Fibroblast of peridontal ligament (primary cell): ENCODE data around the gene USP30.
"Not testable (repeated sequence)": the region's sequence is repeated elsewhere in the genome, so short reads cannot be mapped to it uniquely, and the experiment has no call there.

ENCODE experiments used
- DNase-seq: peaks from one replicate; pipeline ENCODE4 v3.0.0-alpha.2; 2010; ENCODE audit errors: extremely low read depth

USP30 gene

DNA sequence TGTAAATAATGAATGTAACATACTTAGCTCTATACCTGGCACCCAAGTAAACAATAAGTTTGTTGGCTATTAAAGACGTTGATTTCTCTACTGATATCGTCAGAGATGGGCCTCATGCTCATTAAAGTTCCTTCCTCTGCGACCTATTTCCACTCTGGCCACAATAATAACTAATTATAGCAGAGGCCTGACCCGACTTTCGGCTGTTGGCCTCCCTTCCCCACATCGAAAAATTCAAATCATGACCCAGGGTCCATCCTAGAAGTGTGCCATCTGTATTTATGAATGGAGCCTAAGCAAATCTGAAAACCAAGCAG is 321 bp upstream of the USP30 start:
- no peak for DNase-seq

GRCh38 chr12:109053382-109054123 is 1.2 kb downstream of the USP30 start:
- DNase-seq = peak; percentile 14

- DNase-seq = not testable (repeated sequence)
These were observed 1.7 kb downstream of the USP30 start for GRCh38 chr12:109054124-109054513.

DNA sequence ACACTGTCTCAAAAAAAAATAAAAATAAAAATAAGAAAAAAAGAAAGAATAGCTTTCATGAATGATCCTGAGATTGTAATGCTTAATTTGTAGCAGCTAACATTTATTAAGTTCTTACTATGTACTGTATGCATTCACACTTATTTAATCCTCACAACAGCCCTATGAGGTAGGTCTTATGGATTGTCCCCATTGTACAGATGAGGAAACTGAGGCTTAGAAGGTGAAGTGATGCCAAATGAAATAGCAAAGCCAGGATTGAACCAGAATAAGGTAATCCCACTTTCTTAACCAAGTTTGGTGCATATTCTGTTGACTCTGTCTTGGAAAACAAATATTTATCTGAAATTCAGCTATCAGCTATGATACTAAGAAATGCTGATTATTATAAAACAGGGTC is 2.1 kb downstream of the USP30 start:
- DNase-seq = no peak

DNA sequence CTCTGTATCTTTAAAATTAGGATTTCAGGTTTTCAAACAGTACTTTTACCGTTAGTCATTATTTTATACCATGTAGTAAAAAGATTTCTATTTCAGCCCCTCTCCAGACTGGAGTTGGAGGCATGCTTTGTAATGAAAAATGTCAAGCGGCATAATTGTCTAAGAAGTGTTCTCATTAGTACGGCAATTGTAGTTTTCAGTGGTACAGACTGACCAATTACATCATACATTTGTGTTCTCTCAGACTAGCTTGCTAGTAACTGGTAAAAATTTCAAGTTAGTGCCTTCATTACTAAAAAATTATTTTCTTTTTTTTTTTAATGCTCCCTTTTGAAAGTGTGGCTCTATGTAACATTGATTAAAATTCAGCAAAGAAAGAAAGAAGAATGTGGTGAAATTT is 4.5 kb downstream of the USP30 start:
- no peak for DNase-seq

DNA sequence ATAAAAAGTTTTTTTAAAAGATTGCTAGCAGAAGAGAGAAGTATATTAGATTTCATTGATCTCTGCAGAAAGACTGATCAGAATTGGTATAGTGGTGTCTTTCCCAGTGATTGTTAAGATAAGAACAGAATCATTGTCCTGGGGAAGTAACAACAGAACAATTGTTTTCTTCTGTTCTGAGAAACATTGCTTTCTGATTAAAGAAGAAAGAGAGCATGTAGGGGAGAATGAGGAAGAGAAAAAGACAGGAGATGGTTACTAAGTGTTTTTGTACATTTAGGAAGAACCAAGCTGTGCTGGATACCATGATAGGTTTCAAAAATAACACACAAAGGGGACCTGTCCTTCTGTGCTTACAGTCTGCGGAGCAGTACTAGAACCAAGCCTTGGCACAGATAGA is 5.0 kb downstream of the USP30 start:
- no peak for DNase-seq

- DNase-seq = no peak
These were observed 6.4 kb downstream of the USP30 start for GRCh38 chr12:109058773-109059172.

DNA sequence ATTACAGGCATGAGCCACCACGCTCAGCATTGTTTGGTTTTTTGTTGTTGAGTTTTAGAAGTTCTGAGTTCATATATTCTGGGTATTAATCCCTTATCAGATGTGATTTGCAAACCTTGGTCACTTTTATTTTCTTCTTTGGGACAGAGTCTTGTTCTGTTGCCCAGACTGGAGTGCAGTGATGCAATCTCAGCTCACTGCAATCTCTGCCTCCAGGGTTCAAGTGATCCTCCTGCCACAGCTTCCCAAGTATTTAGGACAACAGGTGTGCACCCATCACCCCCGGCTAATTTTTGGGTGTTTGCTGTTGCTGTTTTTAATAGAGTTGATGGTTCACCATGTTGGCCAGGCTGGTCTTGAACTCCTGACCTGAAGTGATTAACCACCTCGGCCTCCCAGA is 11.8 kb downstream of the USP30 start:
- DNase-seq = no peak

DNA sequence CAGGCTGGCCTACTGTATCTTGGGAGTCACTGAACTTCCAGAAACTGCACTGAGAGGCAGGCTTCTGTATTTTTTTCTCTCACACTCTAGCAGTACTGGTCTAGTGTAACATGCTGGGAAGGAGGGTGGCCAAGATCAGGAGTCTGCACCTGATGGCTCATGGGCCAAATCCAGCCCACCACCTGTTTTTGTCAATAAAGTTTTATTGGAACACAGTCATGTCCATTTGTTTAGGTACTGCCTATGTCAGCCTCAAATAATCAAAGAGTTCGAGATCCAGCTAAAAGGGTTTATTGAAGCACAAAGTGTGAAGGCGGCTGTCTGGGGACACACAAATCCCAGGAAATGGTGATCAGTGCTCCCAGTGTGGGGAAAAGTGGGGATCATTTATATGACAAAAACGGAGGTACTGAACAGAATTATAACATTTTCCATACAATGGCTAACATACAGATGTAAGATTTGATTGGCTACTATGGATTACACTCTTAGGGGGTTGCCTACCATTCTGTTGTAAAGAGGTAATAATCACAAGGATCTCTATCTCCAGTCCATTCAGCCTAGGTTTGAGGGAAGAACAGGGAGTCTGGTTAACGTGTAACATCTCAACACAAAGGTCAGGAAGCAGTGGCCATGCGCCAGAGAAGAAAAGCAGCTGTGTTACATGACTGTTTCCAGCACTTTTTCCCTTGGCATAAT is 12.9 kb downstream of the USP30 start:
- DNase-seq = no peak

GRCh38 chr12:109065853-109066193 is 13.4 kb downstream of the USP30 start:
- DNase-seq = no peak

DNA sequence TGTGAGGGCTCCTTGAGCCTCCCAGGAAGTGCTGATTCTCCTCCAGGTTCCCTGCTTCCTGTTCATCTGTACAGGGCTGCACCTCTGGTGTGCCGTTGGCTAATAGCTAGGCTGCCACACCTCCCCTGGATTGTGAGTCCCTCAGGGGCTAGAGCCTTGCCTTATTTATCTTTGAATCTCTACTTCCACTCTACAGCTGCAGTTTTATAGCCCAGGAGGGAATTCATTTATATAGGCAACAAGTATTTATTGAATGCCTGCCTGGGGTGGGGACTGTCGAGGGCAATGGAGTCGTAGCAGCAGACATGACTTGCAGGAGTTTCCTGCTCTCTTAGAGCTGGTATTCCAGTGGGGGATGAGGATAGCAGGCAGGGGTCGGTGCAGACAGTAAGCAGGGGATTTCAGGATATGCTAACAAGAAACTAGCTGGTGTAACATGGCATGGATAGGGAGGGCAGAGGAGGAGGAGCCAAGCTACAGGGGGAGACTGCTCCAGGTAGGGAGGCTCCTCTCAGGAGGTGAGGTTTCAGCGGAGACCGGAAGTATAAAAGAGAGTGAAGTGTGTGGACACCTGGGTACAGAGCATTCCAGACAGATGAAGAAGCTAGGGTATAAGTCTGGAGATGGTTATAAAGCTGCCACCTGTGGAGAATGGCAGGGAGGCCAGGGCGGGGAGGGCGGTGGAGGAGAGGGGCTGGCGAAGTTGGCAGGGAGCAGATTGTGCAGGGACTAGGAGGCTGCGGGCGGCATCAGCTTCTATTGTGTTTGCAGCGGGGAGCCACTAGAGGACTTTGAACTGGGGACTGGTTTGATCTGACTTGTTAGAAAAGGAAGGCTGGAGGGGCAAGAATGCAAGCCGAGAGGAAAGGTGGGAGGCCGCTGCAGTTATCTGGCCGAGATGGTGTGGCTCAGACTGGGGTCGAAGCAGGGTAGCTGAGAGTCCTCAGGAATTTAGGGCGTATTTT is 17.2 kb downstream of the USP30 start:
- no peak for DNase-seq

DNA sequence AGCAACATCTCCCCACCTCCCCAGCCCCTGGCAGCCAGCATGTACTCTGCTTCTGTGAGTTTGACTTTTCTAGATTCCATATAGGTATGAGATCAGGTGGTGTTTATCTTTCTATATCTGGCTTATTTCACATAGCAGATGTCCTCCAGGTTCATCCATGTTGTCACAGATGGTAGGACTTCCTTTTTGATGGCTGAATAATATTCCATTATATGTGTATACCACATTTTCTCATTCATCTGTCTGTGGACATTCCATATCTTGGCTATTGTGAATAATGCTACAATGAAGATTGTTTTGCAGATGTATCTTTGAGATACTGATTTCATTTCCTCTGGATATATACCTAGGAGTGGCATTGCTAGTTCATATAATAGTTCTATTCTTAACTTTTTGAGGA is 22.5 kb downstream of the USP30 start:
- DNase-seq = no peak

DNA sequence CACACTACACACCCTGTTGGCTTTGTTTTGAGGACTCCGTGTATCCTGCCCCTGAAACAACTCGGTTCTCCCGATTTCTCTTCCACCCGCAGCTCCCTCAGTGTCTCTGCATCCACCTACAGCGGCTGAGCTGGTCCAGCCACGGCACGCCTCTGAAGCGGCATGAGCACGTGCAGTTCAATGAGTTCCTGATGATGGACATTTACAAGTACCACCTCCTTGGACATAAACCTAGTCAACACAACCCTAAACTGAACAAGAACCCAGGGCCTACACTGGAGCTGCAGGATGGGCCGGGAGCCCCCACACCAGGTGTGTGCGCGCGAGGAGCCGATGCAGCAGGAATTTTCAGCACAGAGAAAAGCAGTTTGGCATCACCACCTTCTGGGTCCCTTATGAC is 30.4 kb downstream of the USP30 start:
- DNase-seq = no peak

DNA sequence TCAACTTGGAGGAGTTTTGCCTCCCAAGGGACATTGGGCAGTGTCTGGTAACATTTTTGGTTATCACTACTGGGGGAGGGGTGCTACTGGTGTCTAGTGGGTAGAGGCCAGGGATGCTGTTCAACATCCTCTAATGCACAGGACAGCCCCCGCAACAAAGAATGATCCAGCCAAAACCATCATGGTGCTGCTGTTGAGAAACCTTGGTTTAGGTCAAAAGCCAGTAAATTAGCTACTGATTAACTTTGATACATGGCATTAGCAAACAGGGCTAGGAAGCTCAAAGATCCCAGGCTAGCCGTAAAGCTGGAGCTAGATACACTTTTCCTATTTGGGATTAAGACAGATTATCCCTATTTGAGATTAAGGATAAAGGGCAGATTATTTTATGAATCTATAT is 32.0 kb downstream of the USP30 start:
- DNase-seq = no peak

GRCh38 chr12:109085590-109085989 is 33.2 kb downstream of the USP30 start:
- no peak for DNase-seq

DNA sequence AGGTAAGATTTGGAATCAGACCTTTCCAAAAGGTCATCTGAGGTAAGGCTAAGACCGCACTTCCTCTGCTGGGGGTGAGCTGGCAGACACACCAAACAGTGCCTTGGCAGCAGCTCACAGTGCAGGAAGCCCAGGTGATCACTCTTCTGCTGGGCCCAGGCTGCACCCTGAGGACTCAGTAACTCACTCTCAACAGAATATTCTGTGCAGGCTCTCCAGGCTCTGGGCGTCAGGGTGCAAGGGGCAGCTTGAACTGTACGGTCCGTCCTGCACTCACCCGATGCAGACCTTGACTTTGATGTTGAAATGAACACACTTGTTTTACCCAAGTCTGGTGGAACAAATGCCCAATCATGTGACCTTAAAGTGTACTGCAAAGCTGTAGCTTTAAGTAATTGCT is 34.9 kb downstream of the USP30 start:
- DNase-seq = no peak

GRCh38 chr12:109088818-109089217 is 36.4 kb downstream of the USP30 start:
- peak; percentile 55 for DNase-seq

GRCh38 chr12:109089683-109090082 is 37.3 kb downstream of the USP30 start:
- DNase-seq = no peak

DNA sequence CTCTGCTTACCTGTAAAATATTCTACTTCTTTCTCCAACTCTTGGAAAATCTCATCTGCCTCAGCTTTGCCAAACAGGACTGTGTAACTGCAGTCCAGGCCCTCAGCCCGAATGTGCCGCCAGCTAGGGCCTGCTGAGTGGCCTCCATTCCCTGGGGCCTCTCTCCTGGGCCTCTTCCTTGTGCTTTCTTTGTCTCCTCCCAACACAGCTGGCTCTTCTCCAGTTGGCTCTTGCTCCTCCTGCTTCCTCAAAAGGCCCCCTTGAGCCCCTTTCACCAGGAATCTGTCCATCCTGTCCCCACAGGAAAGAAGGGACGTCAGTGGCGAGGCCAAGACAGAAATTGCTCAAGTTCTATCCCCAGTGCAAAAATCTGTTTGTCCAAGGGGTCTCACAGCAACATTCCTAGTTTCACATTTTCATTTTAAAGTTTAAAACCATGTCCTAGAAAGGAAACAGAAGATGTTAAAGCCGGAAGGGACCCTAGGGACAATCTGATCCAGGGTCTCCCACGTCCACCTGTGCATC is 40.2 kb downstream of the USP30 start:
- no peak for DNase-seq

- DNase-seq = peak; percentile 88
These were observed 40.9 kb downstream of the USP30 start, which contains the start of gene ALKBH2 for GRCh38 chr12:109093022-109093918. TSS of gene ALKBH2 (minus strand) at chr12:109093472. CDS start at chr12:109092786, 686 bp downstream.

DNA sequence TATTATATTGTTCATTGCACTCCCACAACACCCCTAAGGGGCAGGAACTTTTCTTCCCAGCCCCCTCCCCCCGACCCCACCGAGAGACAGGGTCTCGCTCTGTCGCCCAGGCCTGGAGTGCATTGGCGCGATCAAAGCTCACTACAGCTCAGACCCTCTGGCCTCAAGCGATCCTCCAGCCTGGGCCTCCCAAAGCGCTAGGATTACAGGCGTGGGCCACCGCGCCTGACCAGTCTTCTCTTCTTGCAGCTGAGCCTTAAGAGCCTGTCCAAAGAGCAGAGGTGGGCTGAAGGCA is 44.7 kb downstream of the USP30 start:
- DNase-seq = no peak
